Daoy (cell line): ENCODE measurements around the gene NAALADL2. TPM values are rescaled to one million over a fixed set of nuclear protein-coding genes. Genes with fewer than 3 reads are reported as not detected.
A peak's percentile ranks its signal among the peaks of the same experiment; 100 is the strongest.

ENCODE experiments used
- DNase-seq: peaks from one replicate; pipeline ENCODE4 v3.0.0-alpha.2; 2015; ENCODE audit warnings: low read depth
- total RNA-seq: library from RNA; depleted of rRNA; stranded (reverse); fragments of >200 nt; shearing (Covaris generic); gene quantifications from 2 replicates; pipeline ENCODE4 v1.2.3, GENCODE V29; 2014

NAALADL2 gene
- total RNA-seq, 1 experiment from 2014 or later: 1.5 TPM

- no peak for DNase-seq
Observed at GRCh38 chr3:174960898-174961297, 101.8 kb downstream of the NAALADL2 start.

- DNase-seq: peak; percentile 17
Observed at GRCh38 chr3:174973465-174973864, 114.3 kb downstream of the NAALADL2 start.

GRCh38 chr3:174986685-174987084 is 127.6 kb downstream of the NAALADL2 start:
- DNase-seq: no peak

- no peak for DNase-seq
Observed at GRCh38 chr3:175001091-175001490, 142.0 kb downstream of the NAALADL2 start.

GRCh38 chr3:175002732-175003143 is 143.6 kb downstream of the NAALADL2 start:
- peak; percentile 57 for DNase-seq

- no peak for DNase-seq
Observed at GRCh38 chr3:175003590-175003989, 144.5 kb downstream of the NAALADL2 start.

- DNase-seq: no peak
Observed at GRCh38 chr3:175005193-175005592, 146.1 kb downstream of the NAALADL2 start.

GRCh38 chr3:175005881-175006280 is 146.7 kb downstream of the NAALADL2 start:
- DNase-seq: no peak

- DNase-seq: no peak
Observed at GRCh38 chr3:175007306-175007705, 148.2 kb downstream of the NAALADL2 start.

GRCh38 chr3:175009295-175009694 is 150.2 kb downstream of the NAALADL2 start:
- DNase-seq: no peak

GRCh38 chr3:175015056-175015635 is 156.0 kb downstream of the NAALADL2 start:
- no peak for DNase-seq

- DNase-seq: no peak
Observed at GRCh38 chr3:175018946-175019727, 160.0 kb downstream of the NAALADL2 start.

GRCh38 chr3:175020101-175020500 is 161.0 kb downstream of the NAALADL2 start:
- DNase-seq: no peak

GRCh38 chr3:175029828-175030227 is 170.7 kb downstream of the NAALADL2 start:
- no peak for DNase-seq

GRCh38 chr3:175039875-175040274 is 180.7 kb downstream of the NAALADL2 start:
- DNase-seq: no peak

GRCh38 chr3:175041369-175041768 is 182.2 kb downstream of the NAALADL2 start:
- DNase-seq: no peak

GRCh38 chr3:175046601-175047000 is 187.5 kb downstream of the NAALADL2 start:
- DNase-seq: no peak

GRCh38 chr3:175047786-175048185 is 188.7 kb downstream of the NAALADL2 start:
- no peak for DNase-seq

- no peak for DNase-seq
Observed at GRCh38 chr3:175057401-175057800, 198.3 kb downstream of the NAALADL2 start.

- no peak for DNase-seq
Observed at GRCh38 chr3:175059788-175060187, 200.7 kb downstream of the NAALADL2 start.

- DNase-seq: no peak
Observed at GRCh38 chr3:175065497-175065896, 206.4 kb downstream of the NAALADL2 start.

GRCh38 chr3:175066617-175067415 is 207.7 kb downstream of the NAALADL2 start:
- no peak for DNase-seq

- no peak for DNase-seq
Observed at GRCh38 chr3:175068587-175068986, 209.5 kb downstream of the NAALADL2 start.
